ENCODE results near the gene GFRA1. TPM values are rescaled to one million over a fixed set of nuclear protein-coding genes. Genes with fewer than 3 reads are reported as not detected.
A peak's percentile ranks its signal among the peaks of the same experiment; 100 is the strongest.

GFRA1 gene
- total RNA-seq, 1 experiment from 2014 or later, result 3.2 TPM

- no peak for DNase-seq (ENCODE audit: low read depth)
Measured at GRCh38 chr10:116270771-116271592, 2.0 kb downstream of the GFRA1 start.

- DNase-seq (ENCODE audit: low read depth), result no peak
Measured at GRCh38 chr10:116270126-116270770, 2.8 kb downstream of the GFRA1 start.

- no peak for DNase-seq (ENCODE audit: low read depth)
Measured at GRCh38 chr10:116269619-116270018, 3.4 kb downstream of the GFRA1 start.

- DNase-seq (ENCODE audit: low read depth), result no peak
Measured at GRCh38 chr10:116268976-116269375, 4.0 kb downstream of the GFRA1 start.

GRCh38 chr10:116265686-116266085 is 7.3 kb downstream of the GFRA1 start:
- DNase-seq (ENCODE audit: low read depth), result no peak

- DNase-seq (ENCODE audit: low read depth), result peak; percentile 8
Measured at GRCh38 chr10:116263870-116264655, 8.9 kb downstream of the GFRA1 start.

- no peak for DNase-seq (ENCODE audit: low read depth)
Measured at GRCh38 chr10:116262678-116263077, 10.3 kb downstream of the GFRA1 start.

GRCh38 chr10:116260599-116260998 is 12.4 kb downstream of the GFRA1 start:
- DNase-seq (ENCODE audit: low read depth), result no peak

GRCh38 chr10:116259638-116260037 is 13.4 kb downstream of the GFRA1 start:
- no peak for DNase-seq (ENCODE audit: low read depth)

- DNase-seq (ENCODE audit: low read depth), result no peak
Measured at GRCh38 chr10:116257785-116258184, 15.2 kb downstream of the GFRA1 start.

GRCh38 chr10:116256752-116257259 is 16.2 kb downstream of the GFRA1 start:
- DNase-seq (ENCODE audit: low read depth), result no peak

- no peak for DNase-seq (ENCODE audit: low read depth)
Measured at GRCh38 chr10:116255886-116256751, 16.9 kb downstream of the GFRA1 start.

- peak; percentile 87 for DNase-seq (ENCODE audit: low read depth)
Measured at GRCh38 chr10:116254422-116255155, 18.4 kb downstream of the GFRA1 start.

GRCh38 chr10:116253716-116254115 is 19.3 kb downstream of the GFRA1 start:
- DNase-seq (ENCODE audit: low read depth), result no peak

- no peak for DNase-seq (ENCODE audit: low read depth)
Measured at GRCh38 chr10:116251602-116252395, 21.2 kb downstream of the GFRA1 start.

GRCh38 chr10:116247691-116248090 is 25.3 kb downstream of the GFRA1 start:
- peak; percentile 9 for DNase-seq (ENCODE audit: low read depth)

- no peak for DNase-seq (ENCODE audit: low read depth)
Measured at GRCh38 chr10:116246263-116246662, 26.7 kb downstream of the GFRA1 start.

GRCh38 chr10:116245156-116245555 is 27.9 kb downstream of the GFRA1 start:
- no peak for DNase-seq (ENCODE audit: low read depth)

GRCh38 chr10:116241642-116242410 is 31.2 kb downstream of the GFRA1 start:
- DNase-seq (ENCODE audit: low read depth), result no peak

Data from LHCN-M2 (cell line).